M059J (cell line): ENCODE measurements around the gene LRRC10B. TPM values are rescaled to one million over a fixed set of nuclear protein-coding genes. Genes with fewer than 3 reads are reported as not detected.
A peak's percentile ranks its signal among the peaks of the same experiment; 100 is the strongest.

ENCODE experiments used
- DNase-seq: peaks from one replicate; pipeline ENCODE4 v3.0.0-alpha.2; 2012; ENCODE audit warnings: low read depth
- total RNA-seq: library from RNA; depleted of rRNA; stranded (reverse); fragments of >200 nt; shearing (Covaris generic); gene quantifications from 2 replicates; pipeline ENCODE4 v1.2.3, GENCODE V29; 2014; rRNA removed

LRRC10B gene
- total RNA-seq, 1 experiment from 2014 or later = 0.64 TPM

- no peak for DNase-seq
Measured at GRCh38 chr11:61546663-61547062, 38.1 kb downstream of the LRRC10B start.

GRCh38 chr11:61547246-61547645 lies 38.7 kb downstream of the LRRC10B start:
- no peak for DNase-seq

- DNase-seq = no peak
Measured at GRCh38 chr11:61549177-61549576, 40.6 kb downstream of the LRRC10B start.

GRCh38 chr11:61549662-61550568 lies 41.4 kb downstream of the LRRC10B start:
- no peak for DNase-seq

- no peak for DNase-seq
Measured at GRCh38 chr11:61550665-61551227, 42.2 kb downstream of the LRRC10B start.

- DNase-seq = peak; percentile 89
Measured at GRCh38 chr11:61551634-61552033, 43.1 kb downstream of the LRRC10B start.

- peak; percentile 48 for DNase-seq
Measured at GRCh38 chr11:61552108-61552635, 43.6 kb downstream of the LRRC10B start.

- no peak for DNase-seq
Measured at GRCh38 chr11:61553373-61554171, 45.0 kb downstream of the LRRC10B start.

GRCh38 chr11:61554172-61554988 lies 45.8 kb downstream of the LRRC10B start:
- DNase-seq = no peak

- no peak for DNase-seq
Measured at GRCh38 chr11:61555051-61555969, 46.8 kb downstream of the LRRC10B start.

GRCh38 chr11:61555978-61556377 lies 47.4 kb downstream of the LRRC10B start:
- DNase-seq = no peak

GRCh38 chr11:61556621-61557020 lies 48.1 kb downstream of the LRRC10B start:
- DNase-seq = no peak

Other genes with a start within 250 kb of the LRRC10B start
- gene VWCE, start 213.4 kb upstream of the LRRC10B start, total RNA-seq = not detected in 2 replicates
- gene DDB1, start 175.6 kb upstream of the LRRC10B start, total RNA-seq = 116 and 209 TPM in 2 replicates
- 7.8 and 10.9 TPM in 2 replicates for gene TKFC, start 175.5 kb upstream of the LRRC10B start, total RNA-seq
- gene CYB561A3, start 146.9 kb upstream of the LRRC10B start, total RNA-seq = 35.5 and 39.4 TPM in 2 replicates
- 44.4 and 67.3 TPM in 2 replicates for gene TMEM138, start 146.4 kb upstream of the LRRC10B start, total RNA-seq
- gene TMEM216, start 116.2 kb upstream of the LRRC10B start, total RNA-seq = 25.1 and 38.4 TPM in 2 replicates
- gene CPSF7, start 78.8 kb upstream of the LRRC10B start, total RNA-seq = 53.8 and 59.7 TPM in 2 replicates
- gene SDHAF2, start 78.6 kb upstream of the LRRC10B start, total RNA-seq = 39.9 and 99.0 TPM in 2 replicates
- gene SYT7, start 72.3 kb downstream of the LRRC10B start, total RNA-seq = 0.10 and 0.22 TPM in 2 replicates
- 1.4 and 3.3 TPM in 2 replicates for gene DAGLA, start 171.6 kb downstream of the LRRC10B start, total RNA-seq
- gene MYRF, start 243.9 kb downstream of the LRRC10B start, total RNA-seq = 4.3 and 5.0 TPM in 2 replicates